ENCODE results near the gene PGA3.

The PGA3 gene

DNA sequence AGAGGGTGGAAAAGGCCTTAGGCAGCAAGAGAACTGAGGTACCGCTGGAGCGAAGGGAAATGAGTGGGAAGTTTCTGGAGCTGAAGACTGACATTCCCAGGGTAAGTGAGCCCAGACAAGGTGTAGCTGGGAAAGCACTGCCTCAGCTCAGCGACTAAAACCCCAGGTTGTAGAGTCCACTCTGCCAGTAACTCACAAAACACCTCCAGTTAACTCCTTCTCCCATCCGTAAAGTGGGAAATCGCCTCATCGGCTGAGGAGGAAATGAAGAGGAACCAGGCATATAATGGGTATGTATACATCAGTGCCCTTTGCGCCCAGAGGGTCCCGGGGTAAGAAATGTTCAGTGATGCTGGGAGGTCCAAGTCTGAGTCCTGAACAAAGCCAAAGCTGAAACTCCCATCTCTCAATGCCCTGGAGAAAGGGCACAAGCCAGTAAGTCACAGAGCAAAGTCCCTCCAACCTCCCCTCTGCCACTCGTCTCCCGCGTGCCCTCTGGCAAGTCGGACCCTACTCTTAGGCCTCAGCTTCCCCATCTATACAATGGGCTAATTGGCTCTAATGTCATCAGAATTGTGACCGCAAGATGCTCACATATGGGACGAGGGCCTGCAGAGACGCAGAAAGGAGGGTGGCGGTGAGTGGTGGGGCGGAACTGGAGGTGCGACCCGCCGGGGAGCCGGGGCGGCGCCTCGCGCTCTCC, 42.7 kb upstream of the PGA3 start:
- DNase-seq (ENCODE audit: low read depth in 2 of 2): peak in 1 of 2 donors; percentile 21
- peak overlapping the region; percentile 66 to 76 for H3K4me3 ChIP-seq (replicated peaks in 1 of 2; ENCODE audit: low read depth in 2 of 2, low read length in 2 of 2)
- TF ChIP-seq, protein P1, sequence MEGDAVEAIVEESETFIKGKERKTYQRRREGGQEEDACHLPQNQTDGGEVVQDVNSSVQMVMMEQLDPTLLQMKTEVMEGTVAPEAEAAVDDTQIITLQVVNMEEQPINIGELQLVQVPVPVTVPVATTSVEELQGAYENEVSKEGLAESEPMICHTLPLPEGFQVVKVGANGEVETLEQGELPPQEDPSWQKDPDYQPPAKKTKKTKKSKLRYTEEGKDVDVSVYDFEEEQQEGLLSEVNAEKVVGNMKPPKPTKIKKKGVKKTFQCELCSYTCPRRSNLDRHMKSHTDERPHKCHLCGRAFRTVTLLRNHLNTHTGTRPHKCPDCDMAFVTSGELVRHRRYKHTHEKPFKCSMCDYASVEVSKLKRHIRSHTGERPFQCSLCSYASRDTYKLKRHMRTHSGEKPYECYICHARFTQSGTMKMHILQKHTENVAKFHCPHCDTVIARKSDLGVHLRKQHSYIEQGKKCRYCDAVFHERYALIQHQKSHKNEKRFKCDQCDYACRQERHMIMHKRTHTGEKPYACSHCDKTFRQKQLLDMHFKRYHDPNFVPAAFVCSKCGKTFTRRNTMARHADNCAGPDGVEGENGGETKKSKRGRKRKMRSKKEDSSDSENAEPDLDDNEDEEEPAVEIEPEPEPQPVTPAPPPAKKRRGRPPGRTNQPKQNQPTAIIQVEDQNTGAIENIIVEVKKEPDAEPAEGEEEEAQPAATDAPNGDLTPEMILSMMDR (IDR thresholded peaks at IDR 0.05; ENCODE audit: low read depth, low read length): no peak

DNA sequence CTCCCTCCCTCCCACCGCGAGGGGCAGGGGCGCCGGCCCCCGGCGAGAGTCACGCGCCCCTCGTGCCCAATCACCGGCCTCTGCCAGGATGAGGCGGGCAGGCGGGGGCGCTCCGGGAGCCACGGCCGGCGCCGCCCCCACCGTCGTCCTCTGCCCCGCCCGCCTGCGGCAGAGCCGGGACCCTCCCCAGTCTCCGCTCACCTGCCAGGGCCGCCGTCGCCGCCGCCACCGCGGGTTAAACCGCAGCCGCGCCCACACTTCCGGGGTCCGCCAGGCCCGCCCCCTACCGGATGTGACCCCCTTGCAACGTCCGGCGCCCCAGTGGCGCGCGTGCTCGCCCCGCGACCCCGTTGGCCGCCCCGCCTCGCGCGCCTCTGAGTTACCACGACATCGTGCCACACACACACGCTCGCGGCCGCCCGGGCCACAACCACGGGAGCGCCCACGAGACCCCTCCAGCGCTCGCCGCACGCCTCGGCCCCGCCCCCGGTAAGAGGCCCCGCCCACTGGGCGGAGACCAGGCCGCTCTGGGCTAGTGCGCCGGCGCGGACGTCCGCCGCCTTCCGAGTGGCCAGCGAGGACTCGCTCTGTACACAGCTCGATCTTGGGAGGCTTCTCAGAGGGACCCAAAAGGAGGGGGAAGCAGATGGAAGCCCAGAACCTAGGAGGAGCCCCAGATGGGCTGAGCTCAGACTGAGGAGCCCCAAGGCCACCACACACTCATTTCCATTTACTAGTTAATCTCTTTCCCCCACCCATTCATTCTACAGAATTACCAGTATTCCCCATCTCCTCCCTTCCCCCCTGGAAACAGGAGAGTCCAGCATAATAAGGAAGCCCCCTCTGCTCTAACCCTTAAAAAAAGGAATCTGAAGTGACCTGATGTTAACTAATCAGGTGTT, 41.9 kb upstream of the PGA3 start, which contains the start of gene VPS37C:
TSS of gene VPS37C (minus strand) at position 237 of the 902 bp plus-strand sequence. CDS start 22,597 bp downstream, outside the sequence.
- peak; percentile 85 to 91 for DNase-seq (ENCODE audit: low read depth in 2 of 2)
- TF ChIP-seq, protein P1 (IDR thresholded peaks at IDR 0.05; ENCODE audit: low read depth, low read length): no peak
- peak within 1 kb of the TSS; percentile 66 to 76 for H3K4me3 ChIP-seq (replicated peaks in 1 of 2; ENCODE audit: low read depth in 2 of 2, low read length in 2 of 2)

DNA sequence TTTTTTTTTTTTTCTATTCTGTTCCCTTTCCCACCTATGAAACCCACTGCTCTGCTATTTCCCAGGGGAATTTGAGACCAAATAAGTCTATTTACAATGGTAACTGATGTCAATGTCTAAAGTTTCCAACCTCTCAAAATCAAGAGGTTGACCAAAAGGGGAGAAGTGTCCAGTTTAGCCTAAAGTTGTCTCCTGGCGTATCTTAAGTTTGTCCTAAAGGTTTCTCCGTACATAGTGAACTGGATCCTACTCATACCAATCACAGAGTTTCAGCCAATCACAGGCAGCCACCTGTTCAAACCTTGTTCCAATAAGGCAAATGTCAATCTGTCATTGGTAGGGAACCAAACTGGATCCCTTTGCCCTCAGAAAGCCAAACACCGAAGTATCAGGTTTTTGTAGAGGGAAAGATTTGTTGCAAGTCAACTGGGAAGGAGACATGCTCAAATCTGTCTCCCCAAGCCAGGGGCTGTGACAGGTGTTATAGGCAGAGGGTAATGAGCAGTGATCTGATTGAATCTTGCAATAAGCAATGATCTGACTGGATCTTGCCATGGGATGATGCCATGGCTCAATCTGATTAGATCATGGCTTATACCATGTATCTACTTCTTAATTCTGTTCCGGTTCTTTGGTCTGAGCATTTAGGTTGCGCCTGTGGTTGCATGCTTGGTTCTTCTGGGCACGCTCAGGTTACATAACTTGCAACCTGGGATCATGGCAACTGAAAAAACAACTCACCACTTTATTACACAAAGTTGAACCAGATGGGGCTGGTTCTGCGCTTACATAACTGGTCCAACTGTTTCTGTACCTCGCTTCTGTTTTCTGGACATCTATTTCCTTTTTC, 41.0 kb upstream of the PGA3 start:
- peak overlapping the region; percentile 66 to 76 for H3K4me3 ChIP-seq (replicated peaks in 1 of 2; ENCODE audit: low read depth in 2 of 2, low read length in 2 of 2)
- TF ChIP-seq, protein P1 (IDR thresholded peaks at IDR 0.05; ENCODE audit: low read depth, low read length): no peak
- DNase-seq (ENCODE audit: low read depth in 2 of 2): peak; percentile 41 to 64

DNA sequence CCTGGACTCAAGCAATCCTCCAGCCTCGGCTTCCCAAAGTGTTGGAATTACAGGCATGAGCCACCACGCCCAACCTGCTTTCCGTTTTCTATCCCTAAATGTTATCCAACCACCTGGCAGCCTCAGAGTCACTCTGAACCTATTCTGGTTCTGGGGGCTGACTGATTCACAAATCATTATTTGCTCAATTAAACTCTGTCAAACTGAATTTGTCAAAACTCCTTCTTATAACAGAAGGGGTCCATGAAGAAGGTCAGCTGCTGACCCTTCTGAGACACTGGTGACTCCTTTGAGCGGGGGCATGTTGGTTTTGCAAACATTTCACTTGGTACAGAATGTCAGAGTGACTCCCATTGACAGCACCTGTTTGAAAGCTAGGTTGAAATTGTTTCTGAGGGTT, 40.3 kb upstream of the PGA3 start:
- no peak for DNase-seq (ENCODE audit: low read depth in 2 of 2)
- H3K4me3 ChIP-seq (replicated peaks in 1 of 2; ENCODE audit: low read depth in 2 of 2, low read length in 2 of 2): no peak overlapping the region

DNA sequence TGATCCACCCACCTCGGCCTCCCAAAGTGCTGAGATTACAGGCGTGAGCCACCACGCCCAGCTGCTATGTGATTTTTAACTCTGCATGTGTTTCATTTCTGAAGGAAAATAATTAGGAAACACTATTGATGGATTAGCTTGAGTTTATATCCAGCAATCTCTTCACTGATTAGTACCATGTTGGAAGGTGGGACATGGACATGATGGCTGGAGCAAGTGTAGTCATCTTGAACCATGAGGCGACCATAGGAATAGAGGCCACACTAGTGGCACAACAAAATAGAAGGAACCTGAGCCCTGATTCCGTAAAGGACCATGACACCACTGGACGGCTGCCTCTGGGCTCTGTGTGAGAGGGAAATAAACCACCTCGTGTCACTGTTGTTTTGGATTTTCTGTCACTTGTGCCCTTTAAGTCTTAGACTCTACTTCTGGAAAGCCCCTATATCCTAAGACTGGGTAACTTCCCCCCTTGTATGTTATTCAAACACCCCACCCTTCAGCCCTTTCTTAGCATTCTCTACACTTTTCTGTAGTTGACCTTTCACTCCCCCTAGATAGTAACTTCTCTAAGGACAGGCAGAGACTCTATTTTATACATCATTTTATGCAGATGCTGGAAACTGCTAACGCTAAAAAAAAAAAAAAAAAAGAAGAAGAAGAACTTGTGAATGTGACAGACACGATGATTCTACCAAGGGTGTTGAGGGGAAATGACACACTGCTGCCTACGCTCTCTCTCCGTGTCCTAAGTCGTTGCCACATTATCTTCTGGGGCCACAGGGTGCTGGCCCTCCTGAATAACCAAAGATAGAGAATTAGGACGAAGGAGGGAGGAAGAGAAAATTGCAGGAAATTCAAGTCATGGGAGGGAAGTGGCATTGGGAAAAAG, 39.4 kb upstream of the PGA3 start:
- TF ChIP-seq, protein P1 (IDR thresholded peaks at IDR 0.05; ENCODE audit: low read depth, low read length): no peak
- H3K4me3 ChIP-seq (replicated peaks in 1 of 2; ENCODE audit: low read depth in 2 of 2, low read length in 2 of 2): no peak overlapping the region
- DNase-seq (ENCODE audit: low read depth in 2 of 2): no peak

More for the DNA sequence above, 40.3 kb upstream of the PGA3 start:
- TF ChIP-seq, protein P1 (IDR thresholded peaks at IDR 0.05; ENCODE audit: low read depth, low read length): no peak
